Sigmoid colon (tissue), 7 donors: ENCODE results near the gene FEZ2. TPM values are rescaled to one million over a fixed set of nuclear protein-coding genes. Genes with fewer than 3 reads are reported as not detected.

Experiments used
- DNase-seq: peaks from one replicate; pipeline ENCODE4 v3.0.0-alpha.2; 2019
- H3K27ac ChIP-seq, 4 donors: fragments of 200-600 bp; sonication (generic); one replicate each; pipeline ENCODE4 v1.5.1; 2016 to 2019; ENCODE audit warnings: mild to moderate bottlenecking in 1 of 4
- H3K27me3 ChIP-seq, 3 donors: fragments of 200-600 bp; sonication (generic); one replicate each; pipeline ENCODE4 v1.5.1; 2019; ENCODE audit warnings: mild to moderate bottlenecking in 1 of 3
- H3K36me3 ChIP-seq, 4 donors: fragments of 200-600 bp; sonication (generic); one replicate each; pipeline ENCODE4 v1.5.1; 2016 to 2019
- H3K4me1 ChIP-seq, 4 donors: fragments of 200-600 bp; sonication (generic); one replicate each; pipeline ENCODE4 v1.5.1; 2017 to 2019
- H3K4me3 ChIP-seq, 4 donors: fragments of 200-600 bp; sonication (generic); one replicate each; pipeline ENCODE4 v1.5.1; 2017 to 2019; ENCODE audit warnings: mild to moderate bottlenecking in 2 of 4, moderate library complexity in 1 of 4
- H3K9me3 ChIP-seq, 4 donors: fragments of 200-600 bp in 3 of 4; sonication (generic) in 3 of 4; one replicate each; pipeline versions ENCODE4 v1.5.1 to v1.6.1; 2013 to 2019
- CTCF ChIP-seq, 4 experiments: fragments of 450-650 bp in 3 of 4; fragments of 200-600 bp in 1 of 4; IDR thresholded peaks; one replicate each; pipeline ENCODE4 v1.5.1; 2016 to 2019; ENCODE audit warnings: antibody characterized with exemption in 4 of 4, mild to moderate bottlenecking in 3 of 4, moderate library complexity in 2 of 4
- EP300 ChIP-seq, 4 donors: sonication (generic); formaldehyde crosslinking; IDR thresholded peaks; one replicate each; pipeline ENCODE4 v1.6.1; 2017; ENCODE audit warnings: antibody characterized with exemption in 4 of 4
- POLR2A ChIP-seq, 2 donors: fragments of 450-650 bp; IDR thresholded peaks; one replicate each; pipeline ENCODE4 v1.6.1; 2016; ENCODE audit warnings: antibody characterized with exemption in 2 of 2, mild to moderate bottlenecking in 2 of 2, moderate library complexity in 2 of 2
- POLR2AphosphoS5 ChIP-seq, 4 donors: sonication (generic); formaldehyde crosslinking; IDR thresholded peaks; one replicate each; pipeline ENCODE4 v1.6.1; 2017; ENCODE audit warnings: antibody characterized with exemption in 4 of 4
- WGBS, 2 donors: extraction: QIAGEN DNeasy Blood & Tissue Kit; methylation state at CpG; one replicate each; pipeline ENCODE4 v1.1.7; 2013; 5-methylcytosine and 5-hydroxymethylcytosine counted together
- intact Hi-C: fragments of 100-400 bp; cut with DNase I; formaldehyde crosslinking; loops from one replicate; pipeline ENCODE4 v1.15.1; 2023
- polyA plus RNA-seq, 3 donors: library from polyadenylated mRNA; stranded (reverse); fragments of 200-250 nt; gene quantifications; one replicate each; pipeline ENCODE4 v1.2.3, GENCODE V29; 2013
- total RNA-seq, 4 donors: library from RNA; depleted of rRNA; stranded (reverse); fragments of >200 nt; gene quantifications; one replicate each; pipeline ENCODE4 v1.1.0, GENCODE V29; 2016
- donor health status: healthy with polysubstance abuse.
- donor health status: Bipolar disorder and iron deficiency.
- donor health status: healthy.

FEZ2 gene
- total and polyA plus RNA-seq, 7 donors: 25.9 to 53.9 (median 41.8) TPM

DNA sequence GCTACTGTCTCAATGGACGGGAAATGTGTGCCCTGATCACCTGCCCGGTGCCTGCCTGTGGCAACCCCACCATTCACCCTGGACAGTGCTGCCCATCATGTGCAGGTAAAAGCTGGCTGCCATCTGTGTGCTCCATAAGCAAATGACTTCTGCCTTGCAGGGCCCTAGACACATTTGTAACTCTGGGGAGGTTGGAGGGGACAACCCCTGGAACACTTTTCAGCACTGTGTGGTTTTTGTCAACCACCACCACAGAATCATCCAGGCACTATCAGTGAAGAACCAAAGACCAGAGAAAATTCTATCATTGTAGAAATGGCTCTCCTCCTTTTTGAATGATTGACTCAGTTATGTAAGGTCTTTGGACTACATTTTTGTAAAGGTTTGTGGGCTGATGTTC, 84.3 kb downstream of the FEZ2 start:
- H3K27ac ChIP-seq: no peak overlapping the region
- intact Hi-C loops: loop anchor here (5.0 kb wide), 1 partner anchor 149 kb away; no protein-coding TSS in a partner anchor

DNA sequence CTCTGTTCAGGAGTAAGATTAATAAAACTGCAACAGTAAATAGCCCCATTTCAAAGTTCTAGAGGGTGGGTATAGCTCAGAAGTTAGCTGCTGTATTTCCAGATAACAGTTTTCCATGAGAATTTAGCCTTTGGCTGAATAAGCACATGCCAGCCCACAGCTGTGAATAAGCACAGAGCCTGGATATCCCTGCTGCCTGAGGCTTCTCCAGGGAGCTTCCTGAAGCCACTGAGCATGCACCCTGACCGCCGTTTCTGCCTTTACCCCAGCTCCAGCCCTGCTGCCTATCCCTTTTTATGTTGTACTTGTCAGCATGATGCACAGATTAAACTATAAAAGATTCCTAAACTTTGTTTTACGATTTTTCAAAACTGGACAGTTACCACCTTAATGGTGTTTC, 85.3 kb downstream of the FEZ2 start:
- Histone ChIP-seq H3K4me3 (no peak overlapping the region), H3K27ac (no peak overlapping the region), H3K36me3 (peaks cover 20 to 58% (median 27%) of the 10 kb centered on the region in 4 donors), H3K27me3 (no peaks in the 10 kb centered on the region), H3K9me3 (no peaks in the 10 kb centered on the region), H3K4me1 (peaks cover 0 to 9% (median 0%) of the 10 kb centered on the region in 4 donors)
- intact Hi-C loops: loop anchor here (5.0 kb wide), 1 partner anchor 150 kb away; no protein-coding TSS in a partner anchor
- DNase-seq: no peak
- WGBS, 2 donors: 82 to 84% methylated on average over 3 of the region's 3 CpGs
- TF ChIP-seq CTCF (IDR thresholded peaks at IDR 0.05): no peak
- TF ChIP-seq POLR2AphosphoS5 (IDR thresholded peaks at IDR 0.05): no peak
- TF ChIP-seq POLR2A (IDR thresholded peaks at IDR 0.05): no peak

More for the DNA sequence above, 84.3 kb downstream of the FEZ2 start:
- TF ChIP-seq POLR2A (IDR thresholded peaks at IDR 0.05): no peak
- TF ChIP-seq CTCF (IDR thresholded peaks at IDR 0.05): no peak
- TF ChIP-seq POLR2AphosphoS5 (IDR thresholded peaks at IDR 0.05): no peak
- no peak for TF ChIP-seq EP300 (IDR thresholded peaks at IDR 0.05)
- 95 to 96% methylated on average over 2 of the region's 2 CpGs for WGBS, 2 donors
- Histone ChIP-seq H3K4me3 (no peak overlapping the region), H3K9me3 (no peaks in the 10 kb centered on the region), H3K4me1 (peaks cover 0 to 9% (median 0%) of the 10 kb centered on the region in 4 donors), H3K36me3 (peaks cover 20 to 68% (median 28%) of the 10 kb centered on the region in 4 donors), H3K27me3 (no peaks in the 10 kb centered on the region)
- no peak for DNase-seq

GRCh38 chr2:36511858-36512603, 85.9 kb downstream of the FEZ2 start:
- H3K4me1 ChIP-seq: peaks cover 0 to 9% (median 0%) of the 10 kb centered on the region in 4 donors
- intact Hi-C loops: loop anchor here (5.0 kb wide), 1 partner anchor 150 kb away; no protein-coding TSS in a partner anchor
- no peaks in the 10 kb centered on the region for H3K27me3 ChIP-seq
- H3K27ac ChIP-seq: no peak overlapping the region
- H3K4me3 ChIP-seq: no peak overlapping the region
- no peak for DNase-seq
- H3K36me3 ChIP-seq: peaks cover 15 to 52% (median 24%) of the 10 kb centered on the region in 4 donors
- TF ChIP-seq POLR2AphosphoS5 (IDR thresholded peaks at IDR 0.05) (no peak), EP300 (IDR thresholded peaks at IDR 0.05) (no peak)
- no peaks in the 10 kb centered on the region for H3K9me3 ChIP-seq
- 91 to 92% methylated on average over 9 of the region's 9 CpGs for WGBS, 2 donors

- H3K9me3 ChIP-seq: no peaks in the 10 kb centered on the region
- H3K27ac ChIP-seq: no peak overlapping the region
- WGBS, 2 donors: 89 to 92% methylated on average over 6 of the region's 6 CpGs
- DNase-seq: no peak
- H3K4me3 ChIP-seq: no peak overlapping the region
- H3K4me1 ChIP-seq: no peaks in the 10 kb centered on the region
- H3K36me3 ChIP-seq: peaks cover 13 to 27% (median 17%) of the 10 kb centered on the region in 4 donors
- TF ChIP-seq EP300 (IDR thresholded peaks at IDR 0.05) (no peak), POLR2AphosphoS5 (IDR thresholded peaks at IDR 0.05) (no peak), POLR2A (IDR thresholded peaks at IDR 0.05) (no peak), CTCF (IDR thresholded peaks at IDR 0.05) (no peak)
- intact Hi-C loops: no loop called here
- H3K27me3 ChIP-seq: no peaks in the 10 kb centered on the region
Observed at GRCh38 chr2:36509075-36509474, 88.9 kb downstream of the FEZ2 start.

DNA sequence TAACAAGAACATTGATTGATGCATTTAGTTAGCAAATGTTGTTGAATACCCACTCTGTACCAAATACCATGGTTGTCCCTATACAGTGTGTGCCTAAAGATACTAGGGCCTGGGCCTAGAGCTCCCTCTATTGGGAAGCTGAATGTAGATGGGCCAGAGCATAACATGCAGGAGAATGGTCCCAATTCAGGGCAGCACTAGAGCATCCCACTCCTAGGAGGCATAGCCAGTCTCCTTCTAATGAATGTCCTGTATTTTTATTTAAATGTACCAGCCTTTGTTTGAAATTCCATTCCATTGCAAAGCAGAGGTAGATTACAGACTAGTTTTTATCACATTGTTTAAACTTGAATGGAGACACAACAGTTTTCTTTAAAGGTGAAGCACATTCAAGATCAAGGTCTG, 90.6 kb downstream of the FEZ2 start:
- no peaks in the 10 kb centered on the region for H3K27me3 ChIP-seq
- H3K27ac ChIP-seq: peak overlapping the region in 1 of 4 donors; percentile 16
- H3K9me3 ChIP-seq: no peaks in the 10 kb centered on the region
- intact Hi-C loops: loop anchor here (2.0 kb wide), 1 partner anchor 155 kb away; no protein-coding TSS in a partner anchor
- TF ChIP-seq EP300 (IDR thresholded peaks at IDR 0.05) (no peak), CTCF (IDR thresholded peaks at IDR 0.05) (peak; percentile 50 to 67 (median 63)), POLR2AphosphoS5 (IDR thresholded peaks at IDR 0.05) (peak in 1 of 4 donors; percentile 35)
- no peak for DNase-seq
- peaks cover 2 to 10% (median 3%) of the 10 kb centered on the region in 4 donors for H3K36me3 ChIP-seq
- no peaks in the 10 kb centered on the region for H3K4me1 ChIP-seq
- H3K4me3 ChIP-seq: no peak overlapping the region
